SK-N-SH (cell line): Measurements from ENCODE around the gene PRKCB. TPM values are rescaled to one million over a fixed set of nuclear protein-coding genes. Genes with fewer than 3 reads are reported as not detected.

Experiments used
- CTCF ChIA-PET: fragments of 300-600, 350-600 bp; formaldehyde crosslinking; extraction: SDS; loops from one replicate; lab custom pipeline; 2021; lab: Yijun Ruan, JAX
- POLR2A ChIA-PET: fragments of 350-600 bp; sonication (Branson Sonifier 250); formaldehyde crosslinking; extraction: SDS; loops from one replicate; lab custom pipeline; 2020; ENCODE audit warnings: antibody characterized with exemption, inconsistent platforms; lab: Yijun Ruan, JAX
- DNase-seq: peaks from one replicate; pipeline ENCODE4 v3.0.0; 2012
- H2AFZ ChIP-seq: fragments of 200-600 bp; sonication (generic); 2 replicates; pipeline ENCODE4 v1.8.1; 2016; ENCODE audit warnings: antibody characterized with exemption, mild to moderate bottlenecking, low read depth
- H3F3A ChIP-seq: fragments of 200-600 bp; sonication (generic); replicated peaks from 2 replicates; pipeline ENCODE3; 2016; ENCODE audit warnings: antibody characterized with exemption, mild to moderate bottlenecking; ENCODE audit not compliant: insufficient read depth
- H3K27ac ChIP-seq, 2 experiments: fragments of 200-500 bp in 1 of 2; fragments of 200-600 bp in 1 of 2; sonication (Bioruptor generic) in 1 of 2; sonication (generic), shearing (Covaris generic) in 1 of 2; 2 replicates each; pipeline versions ENCODE4 v1.5.1 to v1.6.1; 2014 to 2016; ENCODE audit warnings: low read depth in 2 of 2, inconsistent platforms in 1 of 2, low read length in 1 of 2, mild to moderate bottlenecking in 1 of 2, mixed read lengths in 1 of 2
- H3K27me3 ChIP-seq: fragments of 200-600 bp; sonication (generic), shearing (Covaris generic); 2 replicates; pipeline ENCODE4 v1.6.1; 2016; ENCODE audit warnings: mixed run types; ENCODE audit not compliant: insufficient read depth
- H3K36me3 ChIP-seq, 2 experiments: fragments of 200-500 bp in 1 of 2; fragments of 200-600 bp in 1 of 2; sonication (Bioruptor generic) in 1 of 2; sonication (generic) in 1 of 2; replicated peaks in 1 of 2; 2 replicates each; pipeline versions ENCODE3 to v1.5.1; 2014 to 2016; ENCODE audit warnings: low read length in 1 of 2, mild to moderate bottlenecking in 1 of 2; ENCODE audit not compliant: insufficient read depth in 2 of 2, control insufficient read depth in 1 of 2
- H3K4me1 ChIP-seq, 2 experiments: fragments of 200-500 bp in 1 of 2; fragments of 200-600 bp in 1 of 2; sonication (Bioruptor generic) in 1 of 2; sonication (generic), shearing (Covaris generic) in 1 of 2; 2 replicates each; pipeline versions ENCODE4 v1.5.1 to v1.6.1; 2014 to 2016; ENCODE audit warnings: low read depth in 1 of 2, low read length in 1 of 2, mixed run types in 1 of 2; ENCODE audit not compliant: insufficient read depth in 2 of 2, control insufficient read depth in 1 of 2
- H3K4me2 ChIP-seq: fragments of 200-600 bp; sonication (generic), shearing (Covaris generic); 2 replicates; pipeline ENCODE4 v1.6.1; 2017; ENCODE audit warnings: mixed run types
- H3K4me3 ChIP-seq, 2 experiments: fragments of 200-500 bp in 1 of 2; fragments of 200-600 bp in 1 of 2; sonication (Bioruptor generic) in 1 of 2; sonication (generic), shearing (Covaris generic) in 1 of 2; 2 replicates each; pipeline versions ENCODE4 v1.5.1 to v1.8.1; 2014 to 2016; ENCODE audit warnings: low read depth in 2 of 2, inconsistent platforms in 1 of 2, low read length in 1 of 2, mild to moderate bottlenecking in 1 of 2, mixed read lengths in 1 of 2, moderate library complexity in 1 of 2
- H3K79me2 ChIP-seq: fragments of 200-600 bp; sonication (generic); 2 replicates; pipeline ENCODE4 v1.8.1; 2017; ENCODE audit warnings: mild to moderate bottlenecking; ENCODE audit not compliant: insufficient read depth
- H3K9ac ChIP-seq: fragments of 200-600 bp; sonication (generic); 2 replicates; pipeline ENCODE4 v1.6.1; 2017; ENCODE audit warnings: mixed run types
- H3K9me2 ChIP-seq: fragments of 200-600 bp; sonication (generic); 2 replicates; pipeline ENCODE4 v1.6.1; 2017; ENCODE audit warnings: mixed run types
- H3K9me3 ChIP-seq: fragments of 200-600 bp; sonication (generic); 2 replicates; pipeline ENCODE4 v1.6.1; 2017; ENCODE audit warnings: mixed run types, mild to moderate bottlenecking, moderate library complexity
- H4K20me1 ChIP-seq: fragments of 200-600 bp; sonication (generic); 2 replicates; pipeline ENCODE4 v1.6.1; 2017; ENCODE audit warnings: mild to moderate bottlenecking, mixed run types; ENCODE audit not compliant: insufficient read depth
- CHD2 ChIP-seq: fragments of 150-350 bp; IDR thresholded peaks from 2 replicates; pipeline ENCODE4 v1.6.1; 2018; ENCODE audit warnings: low read length; ENCODE audit not compliant: partially characterized antibody
- EP300 ChIP-seq, 2 experiments: IDR thresholded peaks; 2 replicates each; pipeline versions ENCODE4 v1.4.0 to v1.6.1; 2012; ENCODE audit warnings: borderline replicate concordance in 1 of 2, low read depth in 1 of 2, low read length in 1 of 2
- FOSL2 ChIP-seq: IDR thresholded peaks from 2 replicates; pipeline ENCODE4 v1.4.0; 2012; ENCODE audit warnings: low read depth, mild to moderate bottlenecking, moderate library complexity, borderline replicate concordance
- FOXJ3 ChIP-seq: sonication (generic); formaldehyde crosslinking; IDR thresholded peaks from 2 replicates; pipeline ENCODE4 v1.5.1; 2020; ENCODE audit warnings: mild to moderate bottlenecking, missing genetic modification reagents
- FOXM1 ChIP-seq: IDR thresholded peaks from 2 replicates; pipeline ENCODE4 v1.4.0; 2012; ENCODE audit warnings: low read depth, mild to moderate bottlenecking
- GABPA ChIP-seq: IDR thresholded peaks from 2 replicates; pipeline ENCODE4 v1.4.0; 2012; ENCODE audit warnings: low read depth, mild to moderate bottlenecking
- GATA2 ChIP-seq: sonication (generic); formaldehyde crosslinking; IDR thresholded peaks from 2 replicates; pipeline ENCODE4 v1.5.0; 2020; ENCODE audit warnings: mild to moderate bottlenecking, missing genetic modification reagents
- JUND ChIP-seq: IDR thresholded peaks from 2 replicates; pipeline ENCODE4 v1.4.0; 2012
- MEF2A ChIP-seq: IDR thresholded peaks from 2 replicates; pipeline ENCODE4 v1.4.0; 2012; ENCODE audit warnings: low read depth, borderline replicate concordance
- MXI1 ChIP-seq: IDR thresholded peaks from 2 replicates; pipeline ENCODE4 v1.6.1; 2012; ENCODE audit warnings: mild to moderate bottlenecking, low read depth, low read length, improper control_type of control experiment
- NRF1 ChIP-seq: IDR thresholded peaks from 2 replicates; pipeline ENCODE4 v1.6.1; 2012; ENCODE audit warnings: low read depth, mild to moderate bottlenecking, low read length
- POLR2AphosphoS5 ChIP-seq: IDR thresholded peaks from 2 replicates; pipeline ENCODE4 v1.6.1; 2012; ENCODE audit warnings: low read depth, low read length
- RAD21 ChIP-seq: IDR thresholded peaks from 2 replicates; pipeline ENCODE4 v1.6.1; 2012; ENCODE audit warnings: mild to moderate bottlenecking, low read length
- RFX5 ChIP-seq: IDR thresholded peaks from 2 replicates; pipeline ENCODE4 v1.6.1; 2012; ENCODE audit warnings: mild to moderate bottlenecking, improper control_type of control experiment, low read length
- RXRA ChIP-seq: IDR thresholded peaks from 2 replicates; pipeline ENCODE4 v1.4.0; 2012; ENCODE audit warnings: low read depth, mild to moderate bottlenecking, borderline replicate concordance
- SIN3A ChIP-seq: IDR thresholded peaks from 2 replicates; pipeline ENCODE4 v1.6.1; 2012; ENCODE audit warnings: low read depth, mild to moderate bottlenecking, low read length, moderate library complexity, borderline replicate concordance
- SMC3 ChIP-seq: IDR thresholded peaks from 2 replicates; pipeline ENCODE4 v1.6.1; 2012; ENCODE audit warnings: low read depth, low read length, improper control_type of control experiment
- TAF1 ChIP-seq: IDR thresholded peaks from 2 replicates; pipeline ENCODE4 v1.6.1; 2012; ENCODE audit warnings: low read depth, mild to moderate bottlenecking, low read length, moderate library complexity, borderline replicate concordance
- TEAD4 ChIP-seq: IDR thresholded peaks from 2 replicates; pipeline ENCODE4 v1.4.0; 2012; ENCODE audit warnings: mild to moderate bottlenecking, borderline replicate concordance; ENCODE audit not compliant: insufficient read depth
- YY1 ChIP-seq: IDR thresholded peaks from 2 replicates; pipeline ENCODE4 v1.4.0; 2012; ENCODE audit warnings: low read depth, mild to moderate bottlenecking
- WGBS: methylation state at CpG from one replicate; pipeline ENCODE4 v1.1.6; 2017; ENCODE audit warnings: low lambda C conversion rate; 5-methylcytosine and 5-hydroxymethylcytosine counted together
- polyA plus RNA-seq, 3 experiments: library from polyadenylated mRNA; depleted of rRNA; stranded (reverse); fragments of >200 nt; gene quantifications; 2 replicates each; pipeline ENCODE4 v1.2.3, GENCODE V29; 2012
- TF ChIP-seq, protein P1 (sequence below): fragments of 150-350 bp; IDR thresholded peaks from 2 replicates; pipeline ENCODE4 v1.6.1; 2017; ENCODE audit warnings: antibody characterized with exemption, low read length, low read depth, borderline replicate concordance
- TF ChIP-seq, protein P2 (sequence below): IDR thresholded peaks from 2 replicates; pipeline ENCODE4 v1.4.0; 2012; ENCODE audit warnings: low read depth, borderline replicate concordance
- TF ChIP-seq, protein P3 (sequence below): fragments of 150-350 bp; IDR thresholded peaks from 2 replicates; pipeline ENCODE4 v1.6.1; 2016; ENCODE audit warnings: mild to moderate bottlenecking, low read depth, low read length

PRKCB gene
- polyA plus RNA-seq, 1 of the 3 experiments (the other 2 are of a cell fraction) = 0.12 TPM

DNA sequence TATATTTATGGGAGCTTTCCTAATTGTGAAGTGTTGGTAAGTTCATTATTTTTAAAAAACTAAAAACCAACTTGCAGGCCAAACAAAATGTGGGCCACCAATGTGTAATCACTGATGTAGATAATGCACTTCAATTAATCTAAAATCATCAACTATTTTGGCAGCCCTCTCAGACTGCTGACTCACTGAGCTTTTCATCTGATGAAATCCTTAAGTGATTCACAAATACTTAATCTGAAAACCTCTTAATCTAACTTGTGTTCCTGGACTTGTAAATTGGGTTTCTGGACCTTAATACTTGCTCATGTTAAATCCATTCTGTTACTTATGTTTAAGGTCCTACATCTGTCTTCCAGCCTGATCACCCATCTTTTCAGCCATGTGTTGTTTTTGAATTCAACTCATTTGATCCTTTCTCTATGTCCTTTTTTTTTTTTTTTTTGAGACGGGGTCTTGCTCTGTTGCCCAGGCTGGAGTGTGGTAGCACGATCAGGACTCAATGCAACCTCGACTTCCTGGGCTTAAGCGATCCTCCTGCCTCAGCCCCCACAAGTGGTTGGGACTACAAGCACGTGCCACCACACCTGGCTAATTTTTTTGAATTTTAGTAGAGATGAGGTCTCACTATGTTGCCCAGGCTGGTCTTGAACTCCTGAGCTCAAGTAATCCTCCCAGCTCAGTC, 39.0 kb downstream of the PRKCB start:
- POLR2A ChIA-PET = no interaction called here
- Histone ChIP-seq H4K20me1 (no peaks in the 10 kb centered on the region), H3K4me3 (no peak overlapping the region), H2AFZ (no peak overlapping the region), H3K9me2 (no peaks in the 10 kb centered on the region), H3K36me3 (no peaks in the 10 kb centered on the region), H3K27ac (no peak overlapping the region), H3K9me3 (no peaks in the 10 kb centered on the region), H3K4me1 (no peaks in the 10 kb centered on the region; a peak in 1 of 4 replicates), H3F3A (no peaks in the 10 kb centered on the region), H3K4me2 (no peak overlapping the region), H3K79me2 (no peaks in the 10 kb centered on the region), H3K9ac (no peak overlapping the region), H3K27me3 (no peaks in the 10 kb centered on the region)
- CTCF ChIA-PET = no interaction called here
- TF ChIP-seq POLR2AphosphoS5 = no peak
- no peak for TF ChIP-seq SMC3
- TF ChIP-seq MEF2A = no peak
- TF ChIP-seq, protein P1, sequence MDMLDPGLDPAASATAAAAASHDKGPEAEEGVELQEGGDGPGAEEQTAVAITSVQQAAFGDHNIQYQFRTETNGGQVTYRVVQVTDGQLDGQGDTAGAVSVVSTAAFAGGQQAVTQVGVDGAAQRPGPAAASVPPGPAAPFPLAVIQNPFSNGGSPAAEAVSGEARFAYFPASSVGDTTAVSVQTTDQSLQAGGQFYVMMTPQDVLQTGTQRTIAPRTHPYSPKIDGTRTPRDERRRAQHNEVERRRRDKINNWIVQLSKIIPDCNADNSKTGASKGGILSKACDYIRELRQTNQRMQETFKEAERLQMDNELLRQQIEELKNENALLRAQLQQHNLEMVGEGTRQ = no peak
- no peak for TF ChIP-seq GATA2
- TF ChIP-seq EP300 (IDR thresholded peaks at IDR 0.05; ENCODE audit: borderline replicate concordance in 1 of 2, low read depth in 1 of 2, low read length in 1 of 2) = no peak
- no peak for TF ChIP-seq YY1
- TF ChIP-seq MXI1 = no peak
- TF ChIP-seq JUND = no peak
- no peak for TF ChIP-seq CHD2
- TF ChIP-seq, protein P2, sequence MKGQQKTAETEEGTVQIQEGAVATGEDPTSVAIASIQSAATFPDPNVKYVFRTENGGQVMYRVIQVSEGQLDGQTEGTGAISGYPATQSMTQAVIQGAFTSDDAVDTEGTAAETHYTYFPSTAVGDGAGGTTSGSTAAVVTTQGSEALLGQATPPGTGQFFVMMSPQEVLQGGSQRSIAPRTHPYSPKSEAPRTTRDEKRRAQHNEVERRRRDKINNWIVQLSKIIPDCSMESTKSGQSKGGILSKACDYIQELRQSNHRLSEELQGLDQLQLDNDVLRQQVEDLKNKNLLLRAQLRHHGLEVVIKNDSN = no peak
- no peak for TF ChIP-seq FOSL2
- no peak for TF ChIP-seq FOXM1
- TF ChIP-seq NRF1 = no peak
- WGBS = 20% methylated on average over 5 of the region's 5 CpGs
- no peak for DNase-seq

DNA sequence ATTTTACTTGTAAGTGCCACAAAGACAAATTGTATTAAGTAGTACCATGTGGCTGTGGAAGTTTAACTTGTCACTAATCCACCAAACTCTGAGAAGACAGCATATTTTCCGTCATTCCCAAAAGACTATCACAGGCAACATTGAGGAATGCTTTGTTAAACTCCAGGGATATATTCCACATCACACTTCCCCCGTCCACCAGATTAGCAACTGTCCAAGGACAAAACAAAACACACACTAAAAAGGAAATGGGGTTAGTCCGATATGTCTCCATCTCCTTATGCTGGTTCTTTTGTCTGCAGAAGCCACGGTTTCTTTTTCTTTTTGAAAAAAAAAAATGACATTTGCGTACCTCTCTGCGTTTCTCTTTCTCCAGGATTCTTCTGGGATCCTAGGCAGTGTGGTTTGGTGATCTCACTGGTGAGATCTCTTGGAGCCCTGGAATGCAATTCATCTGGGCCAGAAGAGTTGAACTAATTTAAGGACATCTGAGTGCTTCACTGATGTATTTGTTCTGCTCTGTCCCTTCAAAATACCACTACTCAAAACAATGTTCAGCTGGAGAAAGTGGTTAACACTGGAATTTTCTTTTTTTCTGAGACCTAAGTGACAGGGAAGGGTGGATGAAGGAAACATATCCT, 40.6 kb downstream of the PRKCB start:
- H3K27ac ChIP-seq = no peak overlapping the region
- H3K27me3 ChIP-seq = no peaks in the 10 kb centered on the region
- H3K4me2 ChIP-seq = no peak overlapping the region
- H3K36me3 ChIP-seq = no peaks in the 10 kb centered on the region
- no peaks in the 10 kb centered on the region for H3F3A ChIP-seq
- no peak overlapping the region for H3K4me3 ChIP-seq
- H4K20me1 ChIP-seq = no peaks in the 10 kb centered on the region
- no peak overlapping the region for H2AFZ ChIP-seq
- no peak overlapping the region for H3K9ac ChIP-seq
- no peaks in the 10 kb centered on the region for H3K9me2 ChIP-seq
- H3K9me3 ChIP-seq = no peaks in the 10 kb centered on the region
- POLR2A ChIA-PET = no interaction called here
- DNase-seq = no peak
- TF ChIP-seq POLR2AphosphoS5 (no peak), FOXJ3 (CRISPR knock-in tag) (no peak), TEAD4 (no peak), EP300 (IDR thresholded peaks at IDR 0.05; ENCODE audit: borderline replicate concordance in 1 of 2, low read depth in 1 of 2, low read length in 1 of 2) (no peak), MXI1 (no peak), TAF1 (no peak), FOXM1 (no peak), SMC3 (no peak), MEF2A (no peak), SIN3A (no peak), RFX5 (no peak), RXRA (no peak), RAD21 (no peak), GABPA (no peak)
- TF ChIP-seq, protein P3, sequence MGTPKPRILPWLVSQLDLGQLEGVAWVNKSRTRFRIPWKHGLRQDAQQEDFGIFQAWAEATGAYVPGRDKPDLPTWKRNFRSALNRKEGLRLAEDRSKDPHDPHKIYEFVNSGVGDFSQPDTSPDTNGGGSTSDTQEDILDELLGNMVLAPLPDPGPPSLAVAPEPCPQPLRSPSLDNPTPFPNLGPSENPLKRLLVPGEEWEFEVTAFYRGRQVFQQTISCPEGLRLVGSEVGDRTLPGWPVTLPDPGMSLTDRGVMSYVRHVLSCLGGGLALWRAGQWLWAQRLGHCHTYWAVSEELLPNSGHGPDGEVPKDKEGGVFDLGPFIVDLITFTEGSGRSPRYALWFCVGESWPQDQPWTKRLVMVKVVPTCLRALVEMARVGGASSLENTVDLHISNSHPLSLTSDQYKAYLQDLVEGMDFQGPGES = no peak
- TF ChIP-seq, protein P1 = no peak
- H3K4me1 ChIP-seq = no peaks in the 10 kb centered on the region; a peak in 1 of 4 replicates
- WGBS = 38% methylated on average over 6 of the region's 6 CpGs
- CTCF ChIA-PET = interaction anchor here (0.8 to 3.0 kb wide), 3 partner anchors 134 to 160 kb away, joined by 3 to 18 read pairs (median 5); no protein-coding TSS in a partner anchor
- no peaks in the 10 kb centered on the region for H3K79me2 ChIP-seq
